ENCODE results near the gene PTPN23.
A peak's percentile ranks its signal among the peaks of the same experiment; 100 is the strongest.
"Not testable (repeated sequence)": the region's sequence is repeated elsewhere in the genome, so short reads cannot be mapped to it uniquely, and the experiment has no call there.

PTPN23 gene

GRCh38 chr3:47343471-47343971, 37.3 kb upstream of the PTPN23 start:
- H3K4me3 ChIP-seq (ENCODE audit: low read depth, low read length): no peak overlapping the region
- TF ChIP-seq CTCF (IDR thresholded peaks at IDR 0.05; ENCODE audit: borderline replicate concordance, insufficient read depth, low read depth, low read length): no peak

DNA sequence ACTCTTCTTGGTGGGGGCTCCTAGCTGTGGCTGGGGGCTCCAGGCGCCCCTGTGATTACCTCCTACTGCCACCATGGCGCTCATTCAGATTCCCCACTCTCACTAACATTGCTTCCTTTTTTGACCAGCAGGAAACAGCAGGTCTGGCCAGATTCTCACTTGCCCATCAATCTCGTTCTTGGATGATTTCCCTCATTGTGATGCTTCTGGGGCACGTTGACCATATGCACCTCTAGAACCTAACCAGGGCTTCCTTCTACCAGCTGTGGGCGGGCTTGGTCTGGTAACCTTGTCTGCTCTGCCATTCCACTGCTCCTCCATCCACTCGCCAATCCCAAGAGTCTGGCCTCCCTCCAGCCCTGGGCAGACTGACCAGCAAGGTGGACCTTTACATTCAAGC, 35.9 kb upstream of the PTPN23 start:
- H3K4me3 ChIP-seq (ENCODE audit: low read depth, low read length): no peak overlapping the region
- no peak for TF ChIP-seq CTCF (IDR thresholded peaks at IDR 0.05; ENCODE audit: borderline replicate concordance, insufficient read depth, low read depth, low read length)

DNA sequence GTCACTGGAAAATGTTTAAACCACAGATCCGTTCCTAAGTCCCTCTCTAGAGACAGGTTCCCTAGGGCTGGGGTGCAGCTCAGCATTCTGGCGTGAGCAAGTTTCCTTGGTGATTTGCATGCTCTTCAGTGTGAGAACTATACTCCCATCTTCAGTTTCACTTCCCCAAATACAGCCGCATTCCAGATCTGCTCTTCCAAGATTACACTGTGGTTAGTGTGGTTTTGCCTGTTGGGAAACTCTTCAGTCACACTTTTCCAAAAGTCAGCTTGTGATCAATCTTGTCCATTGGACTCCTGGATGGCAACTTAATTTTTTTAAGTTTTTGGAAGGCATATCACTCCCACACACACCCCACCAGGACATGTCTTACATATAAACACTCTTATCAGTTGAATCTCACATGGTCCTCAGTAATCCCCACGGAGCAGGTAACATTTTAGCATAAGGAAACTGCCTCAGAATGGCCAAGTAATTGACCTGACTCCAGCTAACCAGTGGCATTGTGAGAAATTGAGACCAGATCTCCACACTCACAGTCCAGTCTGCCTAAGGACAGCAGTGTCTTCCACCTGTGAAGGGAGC, 33.5 kb upstream of the PTPN23 start:
- no peak for TF ChIP-seq CTCF (IDR thresholded peaks at IDR 0.05; ENCODE audit: borderline replicate concordance, insufficient read depth, low read depth, low read length)

DNA sequence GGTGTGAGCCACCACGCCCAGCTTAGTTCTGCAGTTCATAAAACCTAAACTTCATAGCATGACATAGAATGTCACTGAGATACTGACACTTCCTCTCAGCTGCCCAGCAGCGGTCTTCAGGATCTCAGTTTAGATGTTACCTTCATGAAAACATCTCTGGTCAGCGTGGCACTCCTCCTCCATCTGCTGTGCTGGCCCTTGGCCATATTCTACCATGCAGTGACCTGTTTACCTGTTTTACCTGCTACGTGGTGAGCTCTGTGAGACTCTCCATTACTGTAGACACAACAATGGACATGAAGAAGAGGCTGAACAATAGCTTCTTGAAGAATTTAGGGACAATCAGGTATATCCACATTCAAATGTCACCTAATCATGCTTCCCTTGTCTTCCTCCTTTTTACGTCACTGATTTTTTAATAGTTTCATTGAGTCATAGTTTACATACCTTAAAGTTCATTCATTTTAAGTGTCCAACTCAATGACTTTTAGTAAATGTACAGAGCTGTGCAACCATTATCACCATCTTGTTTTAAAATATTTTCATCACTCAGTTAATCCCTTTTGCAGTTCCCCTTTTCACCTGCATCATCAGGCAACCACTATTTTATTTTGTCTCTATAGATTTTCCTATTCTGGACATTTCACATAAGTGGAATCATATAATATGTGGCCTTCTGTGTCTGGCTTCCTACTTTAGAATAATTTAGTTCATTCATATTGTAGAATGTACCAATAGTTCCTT, 32.2 kb upstream of the PTPN23 start:
- TF ChIP-seq CTCF (IDR thresholded peaks at IDR 0.05; ENCODE audit: borderline replicate concordance, insufficient read depth, low read depth, low read length): no peak
- no peak overlapping the region for H3K4me3 ChIP-seq (ENCODE audit: low read depth, low read length)

More for the DNA sequence above, 33.5 kb upstream of the PTPN23 start:
- peak overlapping the region; percentile 23 for H3K4me3 ChIP-seq (ENCODE audit: low read depth, low read length)

DNA sequence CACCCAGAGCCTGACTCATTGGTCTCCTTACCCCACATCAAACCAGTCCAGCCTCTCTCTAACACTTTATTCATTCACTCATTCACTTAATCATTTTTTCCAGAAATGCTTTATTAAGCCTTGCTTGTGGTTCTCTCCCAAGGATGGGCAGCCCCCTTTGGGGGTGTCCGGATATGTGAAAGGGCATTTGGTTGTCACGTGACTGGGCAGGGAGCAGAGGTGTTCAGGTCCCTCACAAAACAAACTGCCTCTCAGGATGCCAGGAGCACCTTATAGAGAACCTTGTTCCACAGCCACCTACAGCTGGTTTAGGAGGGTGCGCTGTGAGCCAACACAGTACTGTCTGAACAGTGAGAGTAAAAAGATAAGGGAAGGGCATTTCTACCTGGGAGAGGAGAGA, 25.8 kb upstream of the PTPN23 start:
- no peak for TF ChIP-seq CTCF (IDR thresholded peaks at IDR 0.05; ENCODE audit: borderline replicate concordance, insufficient read depth, low read depth, low read length)
- no peak overlapping the region for H3K4me3 ChIP-seq (ENCODE audit: low read depth, low read length)

GRCh38 chr3:47356201-47356600, 24.6 kb upstream of the PTPN23 start:
- no peak overlapping the region for H3K4me3 ChIP-seq (ENCODE audit: low read depth, low read length)
- TF ChIP-seq CTCF (IDR thresholded peaks at IDR 0.05; ENCODE audit: borderline replicate concordance, insufficient read depth, low read depth, low read length): no peak

- TF ChIP-seq CTCF (IDR thresholded peaks at IDR 0.05; ENCODE audit: borderline replicate concordance, insufficient read depth, low read depth, low read length): no peak
- H3K4me3 ChIP-seq (ENCODE audit: low read depth, low read length): no peak overlapping the region
Measured at GRCh38 chr3:47359323-47359722, 21.5 kb upstream of the PTPN23 start.

GRCh38 chr3:47360110-47360517, 20.7 kb upstream of the PTPN23 start:
- not testable (repeated sequence) for H3K4me3 ChIP-seq (ENCODE audit: low read depth, low read length)
